ENCODE results near the gene AUTS2.

Gene AUTS2

GRCh38 chr7:69732203-69732602 is 133.9 kb downstream of the AUTS2 start:
- no peak overlapping the region for H3K9ac ChIP-seq (ENCODE audit: low read length)
- H3K36me3 ChIP-seq (ENCODE audit: control insufficient read depth, insufficient read depth, low read length): no peaks in the 10 kb centered on the region
- no peak overlapping the region for H3K4me3 ChIP-seq (ENCODE audit: low read depth, low read length)
- H3K27ac ChIP-seq (ENCODE audit: low read depth, low read length): no peak overlapping the region
- H3K9me3 ChIP-seq (ENCODE audit: control insufficient read depth, insufficient read depth, low read depth, low read length): no peaks in the 10 kb centered on the region
- no peaks in the 10 kb centered on the region for H3K27me3 ChIP-seq (ENCODE audit: control insufficient read depth, insufficient read depth, low read length)
- H3K4me1 ChIP-seq (ENCODE audit: control insufficient read depth, insufficient read depth, low read length): peaks cover 41% of the 10 kb centered on the region

GRCh38 chr7:69735582-69735981 is 137.3 kb downstream of the AUTS2 start:
- Histone ChIP-seq H3K9me3 (ENCODE audit: control insufficient read depth, insufficient read depth, low read depth, low read length) (no peaks in the 10 kb centered on the region), H3K4me1 (ENCODE audit: control insufficient read depth, insufficient read depth, low read length) (peaks cover 66% of the 10 kb centered on the region), H3K4me3 (ENCODE audit: low read depth, low read length) (no peak overlapping the region), H3K27ac (ENCODE audit: low read depth, low read length) (no peak overlapping the region), H3K36me3 (ENCODE audit: control insufficient read depth, insufficient read depth, low read length) (no peaks in the 10 kb centered on the region), H3K9ac (ENCODE audit: low read length) (no peak overlapping the region), H3K27me3 (ENCODE audit: control insufficient read depth, insufficient read depth, low read length) (no peaks in the 10 kb centered on the region)

GRCh38 chr7:69736126-69736810 is 138.0 kb downstream of the AUTS2 start:
- Histone ChIP-seq H3K9ac (ENCODE audit: low read length) (no peak overlapping the region), H3K27me3 (ENCODE audit: control insufficient read depth, insufficient read depth, low read length) (no peaks in the 10 kb centered on the region), H3K27ac (ENCODE audit: low read depth, low read length) (no peak overlapping the region), H3K4me3 (ENCODE audit: low read depth, low read length) (no peak overlapping the region), H3K36me3 (ENCODE audit: control insufficient read depth, insufficient read depth, low read length) (no peaks in the 10 kb centered on the region), H3K4me1 (ENCODE audit: control insufficient read depth, insufficient read depth, low read length) (peaks cover 66% of the 10 kb centered on the region), H3K9me3 (ENCODE audit: control insufficient read depth, insufficient read depth, low read depth, low read length) (no peaks in the 10 kb centered on the region)

GRCh38 chr7:69738396-69738951 is 140.2 kb downstream of the AUTS2 start:
- Histone ChIP-seq H3K27me3 (ENCODE audit: control insufficient read depth, insufficient read depth, low read length) (no peaks in the 10 kb centered on the region), H3K4me3 (ENCODE audit: low read depth, low read length) (no peak overlapping the region), H3K9me3 (ENCODE audit: control insufficient read depth, insufficient read depth, low read depth, low read length) (no peaks in the 10 kb centered on the region), H3K27ac (ENCODE audit: low read depth, low read length) (no peak overlapping the region), H3K9ac (ENCODE audit: low read length) (no peak overlapping the region), H3K36me3 (ENCODE audit: control insufficient read depth, insufficient read depth, low read length) (no peaks in the 10 kb centered on the region), H3K4me1 (ENCODE audit: control insufficient read depth, insufficient read depth, low read length) (peaks cover 45% of the 10 kb centered on the region)

GRCh38 chr7:69739190-69739589 is 140.9 kb downstream of the AUTS2 start:
- no peaks in the 10 kb centered on the region for H3K27me3 ChIP-seq (ENCODE audit: control insufficient read depth, insufficient read depth, low read length)
- no peak overlapping the region for H3K9ac ChIP-seq (ENCODE audit: low read length)
- peaks cover 42% of the 10 kb centered on the region for H3K4me1 ChIP-seq (ENCODE audit: control insufficient read depth, insufficient read depth, low read length)
- no peaks in the 10 kb centered on the region for H3K9me3 ChIP-seq (ENCODE audit: control insufficient read depth, insufficient read depth, low read depth, low read length)
- H3K27ac ChIP-seq (ENCODE audit: low read depth, low read length): no peak overlapping the region
- no peak overlapping the region for H3K4me3 ChIP-seq (ENCODE audit: low read depth, low read length)
- no peaks in the 10 kb centered on the region for H3K36me3 ChIP-seq (ENCODE audit: control insufficient read depth, insufficient read depth, low read length)

- H3K9ac ChIP-seq (ENCODE audit: low read length): no peak overlapping the region
- peaks cover 42% of the 10 kb centered on the region for H3K4me1 ChIP-seq (ENCODE audit: control insufficient read depth, insufficient read depth, low read length)
- H3K27ac ChIP-seq (ENCODE audit: low read depth, low read length): no peak overlapping the region
Measured at GRCh38 chr7:69739931-69740431, 141.7 kb downstream of the AUTS2 start.

GRCh38 chr7:69742237-69742636 is 144.0 kb downstream of the AUTS2 start:
- Histone ChIP-seq H3K4me3 (ENCODE audit: low read depth, low read length) (no peak overlapping the region), H3K9me3 (ENCODE audit: control insufficient read depth, insufficient read depth, low read depth, low read length) (no peaks in the 10 kb centered on the region), H3K4me1 (ENCODE audit: control insufficient read depth, insufficient read depth, low read length) (peaks cover 30% of the 10 kb centered on the region), H3K27me3 (ENCODE audit: control insufficient read depth, insufficient read depth, low read length) (no peaks in the 10 kb centered on the region), H3K9ac (ENCODE audit: low read length) (no peak overlapping the region), H3K27ac (ENCODE audit: low read depth, low read length) (no peak overlapping the region), H3K36me3 (ENCODE audit: control insufficient read depth, insufficient read depth, low read length) (no peaks in the 10 kb centered on the region)

More at GRCh38 chr7:69739931-69740431, 141.7 kb downstream of the AUTS2 start:
- Histone ChIP-seq H3K4me3 (ENCODE audit: low read depth, low read length) (no peak overlapping the region), H3K27me3 (ENCODE audit: control insufficient read depth, insufficient read depth, low read length) (no peaks in the 10 kb centered on the region), H3K36me3 (ENCODE audit: control insufficient read depth, insufficient read depth, low read length) (no peaks in the 10 kb centered on the region), H3K9me3 (ENCODE audit: control insufficient read depth, insufficient read depth, low read depth, low read length) (no peaks in the 10 kb centered on the region)

- no peak overlapping the region for H3K9ac ChIP-seq (ENCODE audit: low read length)
- no peaks in the 10 kb centered on the region for H3K36me3 ChIP-seq (ENCODE audit: control insufficient read depth, insufficient read depth, low read length)
- H3K4me3 ChIP-seq (ENCODE audit: low read depth, low read length): no peak overlapping the region
- H3K4me1 ChIP-seq (ENCODE audit: control insufficient read depth, insufficient read depth, low read length): peaks cover 19% of the 10 kb centered on the region
- H3K27me3 ChIP-seq (ENCODE audit: control insufficient read depth, insufficient read depth, low read length): no peaks in the 10 kb centered on the region
- H3K27ac ChIP-seq (ENCODE audit: low read depth, low read length): no peak overlapping the region
- H3K9me3 ChIP-seq (ENCODE audit: control insufficient read depth, insufficient read depth, low read depth, low read length): no peaks in the 10 kb centered on the region
Measured at GRCh38 chr7:69743436-69743835, 145.2 kb downstream of the AUTS2 start.

GRCh38 chr7:69744026-69744425 is 145.8 kb downstream of the AUTS2 start:
- Histone ChIP-seq H3K36me3 (ENCODE audit: control insufficient read depth, insufficient read depth, low read length) (no peaks in the 10 kb centered on the region), H3K27me3 (ENCODE audit: control insufficient read depth, insufficient read depth, low read length) (no peaks in the 10 kb centered on the region), H3K9ac (ENCODE audit: low read length) (no peak overlapping the region), H3K9me3 (ENCODE audit: control insufficient read depth, insufficient read depth, low read depth, low read length) (no peaks in the 10 kb centered on the region), H3K4me1 (ENCODE audit: control insufficient read depth, insufficient read depth, low read length) (peaks cover 17% of the 10 kb centered on the region), H3K4me3 (ENCODE audit: low read depth, low read length) (no peak overlapping the region), H3K27ac (ENCODE audit: low read depth, low read length) (no peak overlapping the region)

GRCh38 chr7:69746383-69746782 is 148.1 kb downstream of the AUTS2 start:
- Histone ChIP-seq H3K9ac (ENCODE audit: low read length) (no peak overlapping the region), H3K27ac (ENCODE audit: low read depth, low read length) (no peak overlapping the region), H3K4me1 (ENCODE audit: control insufficient read depth, insufficient read depth, low read length) (peaks cover 15% of the 10 kb centered on the region; the same call in 1 of the 2 replicates)

GRCh38 chr7:69747144-69747543 is 148.9 kb downstream of the AUTS2 start:
- Histone ChIP-seq H3K4me3 (ENCODE audit: low read depth, low read length) (no peak overlapping the region), H3K4me1 (ENCODE audit: control insufficient read depth, insufficient read depth, low read length) (peaks cover 15% of the 10 kb centered on the region; the same call in 1 of the 2 replicates), H3K27ac (ENCODE audit: low read depth, low read length) (no peak overlapping the region), H3K9me3 (ENCODE audit: control insufficient read depth, insufficient read depth, low read depth, low read length) (no peaks in the 10 kb centered on the region), H3K36me3 (ENCODE audit: control insufficient read depth, insufficient read depth, low read length) (no peaks in the 10 kb centered on the region), H3K9ac (ENCODE audit: low read length) (no peak overlapping the region), H3K27me3 (ENCODE audit: control insufficient read depth, insufficient read depth, low read length) (no peaks in the 10 kb centered on the region)

More at GRCh38 chr7:69746383-69746782, 148.1 kb downstream of the AUTS2 start:
- H3K4me3 ChIP-seq (ENCODE audit: low read depth, low read length): no peak overlapping the region
- no peaks in the 10 kb centered on the region for H3K36me3 ChIP-seq (ENCODE audit: control insufficient read depth, insufficient read depth, low read length)
- no peaks in the 10 kb centered on the region for H3K9me3 ChIP-seq (ENCODE audit: control insufficient read depth, insufficient read depth, low read depth, low read length)
- H3K27me3 ChIP-seq (ENCODE audit: control insufficient read depth, insufficient read depth, low read length): no peaks in the 10 kb centered on the region
